H9 (cell line): ENCODE results near the gene MIOS. TPM values are rescaled to one million over a fixed set of nuclear protein-coding genes. Genes with fewer than 3 reads are reported as not detected.

Source experiments
- DNase-seq: peaks from one replicate; pipeline ENCODE4 v3.0.0-alpha.2; 2017
- H2AFZ ChIP-seq: one replicate; pipeline ENCODE4 v1.6.1; 2013; ENCODE audit warnings: mild to moderate bottlenecking, low read length, control low read depth, moderate library complexity
- H2AK5ac ChIP-seq: 2 replicates; pipeline ENCODE4 v1.6.1; 2013; ENCODE audit warnings: low read length, control low read depth, mixed read lengths; ENCODE audit not compliant: insufficient read length
- H2BK120ac ChIP-seq: one replicate; pipeline ENCODE4 v1.6.1; 2013; ENCODE audit warnings: low read depth, mild to moderate bottlenecking, low read length, control low read depth, inconsistent platforms; ENCODE audit not compliant: poor library complexity, severe bottlenecking
- H2BK12ac ChIP-seq: 2 replicates; pipeline ENCODE4 v1.6.1; 2013; ENCODE audit warnings: low read length, control low read depth, mixed read lengths, low read depth; ENCODE audit not compliant: insufficient read length
- H2BK15ac ChIP-seq: 2 replicates; pipeline ENCODE4 v1.6.1; 2013; ENCODE audit warnings: low read depth, low read length, control low read depth
- H2BK20ac ChIP-seq: one replicate; pipeline ENCODE4 v1.6.1; 2013; ENCODE audit warnings: low read depth, mild to moderate bottlenecking, low read length, control low read depth, inconsistent platforms; ENCODE audit not compliant: poor library complexity, severe bottlenecking
- H2BK5ac ChIP-seq: 2 replicates; pipeline ENCODE4 v1.6.1; 2013; ENCODE audit warnings: low read length, control low read depth, mixed read lengths; ENCODE audit not compliant: insufficient read length
- H3K14ac ChIP-seq: 2 replicates; pipeline ENCODE4 v1.6.1; 2013; ENCODE audit warnings: low read length, control low read depth; ENCODE audit not compliant: insufficient read depth
- H3K18ac ChIP-seq: 2 replicates; pipeline ENCODE4 v1.6.1; 2013; ENCODE audit warnings: low read depth, mild to moderate bottlenecking, mixed read lengths, low read length, control low read depth; ENCODE audit not compliant: insufficient read length
- H3K23ac ChIP-seq: 2 replicates; pipeline ENCODE4 v1.6.1; 2013; ENCODE audit warnings: low read length, control low read depth, mixed read lengths, low read depth; ENCODE audit not compliant: insufficient read length
- H3K23me2 ChIP-seq: 2 replicates; pipeline ENCODE4 v1.6.1; 2013; ENCODE audit warnings: low read depth, mild to moderate bottlenecking, mixed read lengths, low read length, control low read depth; ENCODE audit not compliant: insufficient read length, poor library complexity, severe bottlenecking
- H3K27ac ChIP-seq: 2 replicates; pipeline ENCODE4 v1.5.1; 2013; ENCODE audit warnings: low read length, control low read depth, mixed read lengths, low read depth; ENCODE audit not compliant: insufficient read length
- H3K27me3 ChIP-seq: 2 replicates; pipeline ENCODE4 v1.6.1; 2013; ENCODE audit warnings: low read length, control low read depth, inconsistent platforms; ENCODE audit not compliant: insufficient read depth
- H3K4ac ChIP-seq: 2 replicates; pipeline ENCODE4 v1.6.1; 2013; ENCODE audit warnings: low read depth, mild to moderate bottlenecking, control low read depth, inconsistent platforms, low read length, moderate library complexity
- H3K4me1 ChIP-seq: 2 replicates; pipeline ENCODE4 v1.6.1; 2013; ENCODE audit warnings: low read length, control low read depth, inconsistent platforms; ENCODE audit not compliant: insufficient read depth
- H3K4me2 ChIP-seq: 2 replicates; pipeline ENCODE4 v1.6.1; 2013; ENCODE audit warnings: low read length, control low read depth, mixed read lengths; ENCODE audit not compliant: insufficient read length, insufficient read depth
- H3K56ac ChIP-seq: 2 replicates; pipeline ENCODE4 v1.6.1; 2013; ENCODE audit warnings: low read depth, mild to moderate bottlenecking, mixed read lengths, low read length, control low read depth; ENCODE audit not compliant: insufficient read length
- H3K79me1 ChIP-seq: 2 replicates; pipeline ENCODE4 v1.6.1; 2013; ENCODE audit warnings: low read depth, mild to moderate bottlenecking, moderate library complexity, low read length, control low read depth, inconsistent platforms; ENCODE audit not compliant: insufficient read depth, poor library complexity, severe bottlenecking
- H3K79me2 ChIP-seq: 2 replicates; pipeline ENCODE4 v1.6.1; 2013; ENCODE audit warnings: low read length, control low read depth, inconsistent platforms; ENCODE audit not compliant: insufficient read depth
- H3K9ac ChIP-seq: 2 replicates; pipeline ENCODE4 v1.6.1; 2013; ENCODE audit warnings: low read length, control low read depth, mixed read lengths; ENCODE audit not compliant: insufficient read length; ENCODE audit errors: extremely low read depth
- H3K9me3 ChIP-seq: one replicate; pipeline ENCODE4 v1.6.1; 2013; ENCODE audit warnings: low read depth, low read length, inconsistent platforms; ENCODE audit not compliant: control insufficient read depth
- H3T11ph ChIP-seq: one replicate; pipeline ENCODE4 v1.6.1; 2013; ENCODE audit warnings: mild to moderate bottlenecking, low read length, control low read depth, inconsistent platforms
- H4K20me1 ChIP-seq: one replicate; pipeline ENCODE4 v1.6.1; 2013; ENCODE audit not compliant: control insufficient read depth, insufficient read length, insufficient read depth
- H4K5ac ChIP-seq: 2 replicates; pipeline ENCODE4 v1.6.1; 2013; ENCODE audit warnings: low read depth, mild to moderate bottlenecking, mixed read lengths, low read length, control low read depth; ENCODE audit not compliant: insufficient read length
- H4K8ac ChIP-seq: replicated peaks from 2 replicates; pipeline ENCODE4 v1.6.1; 2013; ENCODE audit warnings: low read length, control low read depth, mixed read lengths, low read depth; ENCODE audit not compliant: insufficient read length
- H4K91ac ChIP-seq: 2 replicates; pipeline ENCODE4 v1.6.1; 2013; ENCODE audit warnings: low read depth, mild to moderate bottlenecking, moderate library complexity, mixed read lengths, low read length, control low read depth; ENCODE audit not compliant: insufficient read length
- H3K27ac Mint-ChIP-seq, 3 experiments: 2 replicates in 2 of 3; 3 replicates in 1 of 3; pipeline ENCODE4 v1.8.0; 2020 to 2021; ENCODE audit warnings: mixed read lengths in 3 of 3, mild to moderate bottlenecking in 1 of 3, moderate library complexity in 1 of 3
- H3K27me3 Mint-ChIP-seq: 2 replicates; pipeline ENCODE4 v1.8.0; 2021; ENCODE audit warnings: low read depth, mild to moderate bottlenecking, moderate library complexity, mixed read lengths
- H3K36me3 Mint-ChIP-seq, 3 experiments: 2 replicates in 2 of 3; 3 replicates in 1 of 3; pipeline ENCODE4 v1.8.0; 2020 to 2021; ENCODE audit warnings: low read depth in 3 of 3, mixed read lengths in 3 of 3; ENCODE audit not compliant: insufficient read depth in 1 of 3
- H3K4me1 Mint-ChIP-seq, 2 experiments: 2 replicates each; pipeline ENCODE4 v1.8.0; 2020; ENCODE audit warnings: mixed read lengths in 2 of 2
- H3K4me3 Mint-ChIP-seq, 2 experiments: 2 replicates in 1 of 2; 3 replicates in 1 of 2; pipeline ENCODE4 v1.8.0; 2020 to 2021; ENCODE audit warnings: mild to moderate bottlenecking in 2 of 2, mixed read lengths in 2 of 2, moderate library complexity in 1 of 2
- H3K9me3 Mint-ChIP-seq, 2 experiments: 2 replicates in 1 of 2; 3 replicates in 1 of 2; pipeline ENCODE4 v1.8.0; 2020; ENCODE audit warnings: mild to moderate bottlenecking in 2 of 2, mixed read lengths in 2 of 2, moderate library complexity in 1 of 2
- CTCF ChIP-seq: fragments of 200-600 bp; sonication (generic); conservative IDR thresholded peaks from 3 replicates; pipeline ENCODE4 v1.8.0; 2021; ENCODE audit warnings: antibody characterized with exemption, mild to moderate bottlenecking
- WGBS: extraction: QIAGEN DNeasy Blood & Tissue Kit; methylation state at CpG from one replicate; pipeline ENCODE4 v1.1.7; 2013; ENCODE audit warnings: missing lambda C conversion rate, low lambda C conversion rate, mixed read lengths; ENCODE audit not compliant: insufficient read length; ENCODE audit errors: extremely low coverage; 5-methylcytosine and 5-hydroxymethylcytosine counted together
- total RNA-seq: library from RNA; stranded (reverse); gene quantifications from 2 replicates; pipeline ENCODE4 v1.2.1, GENCODE V29; 2021

Gene MIOS
- total RNA-seq, 1 experiment from 2014 or later, result 46.4 TPM

GRCh38 chr7:7569615-7570014 lies 2.9 kb downstream of the MIOS start:
- Mint-ChIP-seq H3K4me3 (no peak overlapping the region), H3K9me3 (peaks cover 10% of the 10 kb centered on the region in 2 experiments)
- H3K18ac ChIP-seq, result no peak overlapping the region

More at GRCh38 chr7:7569615-7570014, 2.9 kb downstream of the MIOS start:
- H2BK5ac ChIP-seq, result no peak overlapping the region
- H3K4ac ChIP-seq, result no peak overlapping the region
- no peak overlapping the region for H4K8ac ChIP-seq
- no peak overlapping the region for H4K91ac ChIP-seq
- no peaks in the 10 kb centered on the region for H3K27me3 ChIP-seq
- no peak overlapping the region for H3T11ph ChIP-seq
- no CpG with 5 or more reads among the region's 3 CpGs for WGBS
- H3K9ac ChIP-seq, result no peak overlapping the region
- TF ChIP-seq CTCF, result no peak
- no peak overlapping the region for H4K5ac ChIP-seq
- no peak overlapping the region; a peak in 1 of 7 replicates for H3K27ac Mint-ChIP-seq
- H3K4me1 Mint-ChIP-seq, result peaks cover 15 to 20% of the 10 kb centered on the region in 2 experiments
- no peak overlapping the region for H2BK120ac ChIP-seq
- H2BK20ac ChIP-seq, result no peak overlapping the region
- H2AK5ac ChIP-seq, result no peak overlapping the region
- H2AFZ ChIP-seq, result no peak overlapping the region
- H3K4me1 ChIP-seq, result peaks cover 8% of the 10 kb centered on the region; the same call in 1 of the 2 replicates
- H3K23me2 ChIP-seq, result peaks cover 3% of the 10 kb centered on the region
- H2BK12ac ChIP-seq, result no peak overlapping the region
- no peak overlapping the region for H2BK15ac ChIP-seq
- no peak for DNase-seq
- no peaks in the 10 kb centered on the region for H3K9me3 ChIP-seq
- H3K27ac ChIP-seq, result no peak overlapping the region
- H3K14ac ChIP-seq, result no peak overlapping the region
- H3K36me3 Mint-ChIP-seq, result peaks cover 25 to 39% (median 27%) of the 10 kb centered on the region in 3 experiments
- H4K20me1 ChIP-seq, result no peaks in the 10 kb centered on the region
- no peak overlapping the region for H3K4me2 ChIP-seq
- peaks cover 18% of the 10 kb centered on the region; the same call in 1 of the 2 replicates for H3K79me2 ChIP-seq
- no peaks in the 10 kb centered on the region for H3K27me3 Mint-ChIP-seq
- peaks cover 3% of the 10 kb centered on the region for H3K79me1 ChIP-seq
- H3K23ac ChIP-seq, result no peak overlapping the region
- no peak overlapping the region for H3K56ac ChIP-seq
